Spleen (tissue), 7 donors: ENCODE measurements around the gene ZNF362.
A peak's percentile ranks its signal among the peaks of the same experiment; 100 is the strongest.

ENCODE experiments used
- POLR2AphosphoS5 ChIP-seq, 3 donors: sonication (generic); formaldehyde crosslinking; IDR thresholded peaks; one replicate each; pipeline ENCODE4 v1.5.1; 2017; ENCODE audit warnings: antibody characterized with exemption in 3 of 3
- TF ChIP-seq, protein P1 (sequence below), 11 experiments: fragments of 200-600 bp in 7 of 11; fragments of 450-650 bp in 4 of 11; sonication (generic) in 4 of 11; IDR thresholded peaks in 8 of 11; conservative IDR thresholded peaks in 3 of 11; 1 replicate in 7 of 11; 2 replicates in 4 of 11; pipeline versions ENCODE4 v1.4.0 to v1.8.0; 2016 to 2021; ENCODE audit warnings: antibody characterized with exemption in 11 of 11, inconsistent platforms in 4 of 11, mild to moderate bottlenecking in 1 of 11
- donor health status: DM: no; HTN: no; CAD: no; lungs with moderate emphysema.
- donor health status: DM: no; HTN: no; CAD: no.
- donor health status: DM: no; HTN: no; CAD: no.

DNA sequence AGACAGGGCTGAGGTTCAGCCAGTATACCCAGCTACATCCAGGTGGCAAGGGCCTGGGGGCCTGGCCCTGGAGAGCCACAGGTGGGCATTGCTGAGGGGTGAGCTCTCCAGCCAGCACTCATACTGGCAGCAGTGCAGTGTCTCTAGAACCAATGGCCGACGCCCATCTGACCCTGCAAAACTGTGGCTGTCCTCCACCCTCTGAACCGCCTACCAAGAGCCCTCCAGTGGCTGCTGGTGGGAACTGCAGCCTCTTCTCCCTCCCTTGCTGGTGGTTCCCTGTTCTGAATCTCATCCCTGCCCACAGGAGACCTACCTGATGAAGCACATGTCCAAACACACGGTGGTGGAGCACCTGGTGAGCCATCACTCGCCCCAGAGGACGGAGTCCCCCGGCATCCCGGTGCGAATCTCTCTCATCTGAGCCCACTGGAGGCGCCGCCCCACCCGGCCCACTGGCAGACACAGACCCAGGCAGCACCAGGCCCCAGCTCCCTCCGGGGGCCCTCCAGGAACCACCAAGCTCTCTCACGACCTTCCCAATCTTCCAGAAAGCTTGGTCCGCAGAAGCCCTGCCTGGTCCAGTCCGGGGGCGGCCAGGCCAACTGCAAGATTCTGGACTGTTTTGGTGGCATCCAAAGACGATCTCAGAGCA, 42.5 kb downstream of the ZNF362 start:
- TF ChIP-seq, protein P1, sequence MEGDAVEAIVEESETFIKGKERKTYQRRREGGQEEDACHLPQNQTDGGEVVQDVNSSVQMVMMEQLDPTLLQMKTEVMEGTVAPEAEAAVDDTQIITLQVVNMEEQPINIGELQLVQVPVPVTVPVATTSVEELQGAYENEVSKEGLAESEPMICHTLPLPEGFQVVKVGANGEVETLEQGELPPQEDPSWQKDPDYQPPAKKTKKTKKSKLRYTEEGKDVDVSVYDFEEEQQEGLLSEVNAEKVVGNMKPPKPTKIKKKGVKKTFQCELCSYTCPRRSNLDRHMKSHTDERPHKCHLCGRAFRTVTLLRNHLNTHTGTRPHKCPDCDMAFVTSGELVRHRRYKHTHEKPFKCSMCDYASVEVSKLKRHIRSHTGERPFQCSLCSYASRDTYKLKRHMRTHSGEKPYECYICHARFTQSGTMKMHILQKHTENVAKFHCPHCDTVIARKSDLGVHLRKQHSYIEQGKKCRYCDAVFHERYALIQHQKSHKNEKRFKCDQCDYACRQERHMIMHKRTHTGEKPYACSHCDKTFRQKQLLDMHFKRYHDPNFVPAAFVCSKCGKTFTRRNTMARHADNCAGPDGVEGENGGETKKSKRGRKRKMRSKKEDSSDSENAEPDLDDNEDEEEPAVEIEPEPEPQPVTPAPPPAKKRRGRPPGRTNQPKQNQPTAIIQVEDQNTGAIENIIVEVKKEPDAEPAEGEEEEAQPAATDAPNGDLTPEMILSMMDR (IDR thresholded peaks at IDR 0.05 in 8 of 11, conservative IDR thresholded peaks at IDR 0.05 in 3 of 11) = peak; percentile 83 to 97 (median 89)
- TF ChIP-seq POLR2AphosphoS5 (IDR thresholded peaks at IDR 0.05) = peak; percentile 36 to 49 (median 40)
